HG03108 (cell line): ENCODE data around the gene ZDHHC17.
"Not testable (repeated sequence)": the region's sequence is repeated elsewhere in the genome, so short reads cannot be mapped to it uniquely, and the experiment has no call there.

Source experiments
- ATAC-seq: cut with Tn5 transposase; IDR thresholded peaks from one replicate; pipeline ENCODE4 v1.9.1; 2021; ENCODE audit warnings: moderate library complexity; ENCODE audit not compliant: unreplicated experiment

Gene ZDHHC17

GRCh38 chr12:76765598-76765997 is 1.7 kb downstream of the ZDHHC17 start:
- ATAC-seq, result no peak

- no peak for ATAC-seq
Measured at GRCh38 chr12:76766161-76766560, 2.2 kb downstream of the ZDHHC17 start.

GRCh38 chr12:76768576-76768975 is 4.7 kb downstream of the ZDHHC17 start:
- no peak for ATAC-seq

GRCh38 chr12:76777765-76778216 is 13.9 kb downstream of the ZDHHC17 start:
- ATAC-seq, result peak; percentile 99

GRCh38 chr12:76778364-76778763 is 14.4 kb downstream of the ZDHHC17 start:
- no peak for ATAC-seq

GRCh38 chr12:76779310-76779709 is 15.4 kb downstream of the ZDHHC17 start:
- not testable (repeated sequence) for ATAC-seq

GRCh38 chr12:76781321-76781720 is 17.4 kb downstream of the ZDHHC17 start:
- ATAC-seq, result no peak

GRCh38 chr12:76782526-76782925 is 18.6 kb downstream of the ZDHHC17 start:
- no peak for ATAC-seq

GRCh38 chr12:76784600-76785051 is 20.7 kb downstream of the ZDHHC17 start:
- no peak for ATAC-seq

GRCh38 chr12:76785407-76785806 is 21.5 kb downstream of the ZDHHC17 start:
- no peak for ATAC-seq

GRCh38 chr12:76786986-76787385 is 23.1 kb downstream of the ZDHHC17 start:
- no peak for ATAC-seq

GRCh38 chr12:76787689-76788088 is 23.8 kb downstream of the ZDHHC17 start:
- no peak for ATAC-seq

- ATAC-seq, result no peak
Measured at GRCh38 chr12:76789335-76790050, 25.6 kb downstream of the ZDHHC17 start.

GRCh38 chr12:76790564-76791552 is 26.9 kb downstream of the ZDHHC17 start:
- ATAC-seq, result no peak

GRCh38 chr12:76792828-76793227 is 28.9 kb downstream of the ZDHHC17 start:
- ATAC-seq, result no peak

GRCh38 chr12:76798864-76799263 is 34.9 kb downstream of the ZDHHC17 start:
- no peak for ATAC-seq

- no peak for ATAC-seq
Measured at GRCh38 chr12:76799362-76799761, 35.4 kb downstream of the ZDHHC17 start.

GRCh38 chr12:76802060-76802459 is 38.1 kb downstream of the ZDHHC17 start:
- ATAC-seq, result no peak

GRCh38 chr12:76804435-76804976 is 40.6 kb downstream of the ZDHHC17 start:
- ATAC-seq, result no peak

GRCh38 chr12:76810671-76811419 is 46.9 kb downstream of the ZDHHC17 start:
- ATAC-seq, result no peak

GRCh38 chr12:76811976-76812375 is 48.1 kb downstream of the ZDHHC17 start:
- no peak for ATAC-seq
